Melanocyte of skin (primary cell): ENCODE results near the gene PLSCR2. TPM values are rescaled to one million over a fixed set of nuclear protein-coding genes. Genes with fewer than 3 reads are reported as not detected.

Experiments
- total RNA-seq, 2 donors: library from RNA; depleted of rRNA; stranded (reverse); fragments of >200 nt; gene quantifications; 2 replicates each; pipeline ENCODE4 v1.2.3, GENCODE V29; 2012

The PLSCR2 gene
- total RNA-seq: 1 to 10 TPM in 1 of 2 donors, under 1 TPM in 1; 0.33 to 1.0 TPM

GRCh38 chr3:146469150-146470017 is at the start of gene PLSCR2:
TSS of gene PLSCR2 (minus strand) at chr3:146469561. CDS start at chr3:146459904, 9,657 bp downstream.

Other genes starting within 250 kb of the PLSCR2 start
- gene PLSCR4, start 218.5 kb downstream of the PLSCR2 start, total RNA-seq: 1 to 10 TPM; 6.5 to 8.3 TPM
- gene PLSCR1, start 75.0 kb upstream of the PLSCR2 start, total RNA-seq: 100 to 1,000 TPM; 416 to 568 TPM
- not detected for gene PLSCR5, start 135.8 kb upstream of the PLSCR2 start, total RNA-seq